ENCODE measurements around the gene SCAMP4. TPM values are rescaled to one million over a fixed set of nuclear protein-coding genes. Genes with fewer than 3 reads are reported as not detected.

Gene SCAMP4
- total RNA-seq, 4 donors from 2014 or later = 18.8 to 38.4 (median 26.7) TPM

DNA sequence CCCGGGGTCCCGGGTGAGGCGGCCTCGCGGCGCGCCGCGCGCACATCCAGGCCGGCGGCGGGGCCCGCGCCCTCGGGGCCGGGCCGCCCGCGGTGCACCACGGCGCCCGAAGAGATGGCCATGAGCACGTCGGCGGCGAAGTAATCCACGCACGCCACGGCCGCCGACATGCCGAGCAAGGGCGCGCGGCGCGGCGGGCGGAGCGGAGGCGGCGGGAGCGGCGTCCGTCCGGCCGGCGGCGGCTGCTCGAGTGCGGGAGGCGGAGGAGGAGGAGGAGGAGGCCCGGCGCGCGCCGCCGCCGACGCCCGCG, 41.9 kb upstream of the SCAMP4 start, which contains the start of gene KLF16:
Gene KLF16 (minus strand): TSS at position 252 of the 310 bp plus-strand sequence. CDS start 82 bp downstream, at position 170.
- peaks cover 0 to 8% (median 6%) of the 10 kb centered on the region in 3 donors for H3K27me3 ChIP-seq
- ATAC-seq (peak in 1 of 2 donors; percentile 0), DNase-seq (no peak)
- no peaks in the 10 kb centered on the region for H3K9me3 ChIP-seq
- H3K36me3 ChIP-seq = no peaks in the 10 kb centered on the region
- peak within 1 kb of the TSS; percentile 67 to 95 (median 82) for H3K4me3 ChIP-seq
- in situ Hi-C loops (cut with MboI; ENCODE audit: low sequenced_read_pairs in 4 of 4) (no loop called here), intact Hi-C loops (cut with DNase I; ENCODE audit: low total_unique reads) (loop anchor here (1.0 to 10.0 kb wide), 2 partner anchors 15 to 478 kb away; partner anchors contain the start of genes NDUFS7 and REXO1)
- peak within 1 kb of the TSS; percentile 76 to 92 (median 84) for H3K27ac ChIP-seq
- TF ChIP-seq POLR2A (IDR thresholded peaks at IDR 0.05) (peak; percentile 76), CTCF (IDR thresholded peaks at IDR 0.05 in 4 of 5, conservative IDR thresholded peaks at IDR 0.05 in 1 of 5) (no peak)
- peaks cover 5 to 18% of the 10 kb centered on the region in 2 donors for H3K4me1 ChIP-seq

DNA sequence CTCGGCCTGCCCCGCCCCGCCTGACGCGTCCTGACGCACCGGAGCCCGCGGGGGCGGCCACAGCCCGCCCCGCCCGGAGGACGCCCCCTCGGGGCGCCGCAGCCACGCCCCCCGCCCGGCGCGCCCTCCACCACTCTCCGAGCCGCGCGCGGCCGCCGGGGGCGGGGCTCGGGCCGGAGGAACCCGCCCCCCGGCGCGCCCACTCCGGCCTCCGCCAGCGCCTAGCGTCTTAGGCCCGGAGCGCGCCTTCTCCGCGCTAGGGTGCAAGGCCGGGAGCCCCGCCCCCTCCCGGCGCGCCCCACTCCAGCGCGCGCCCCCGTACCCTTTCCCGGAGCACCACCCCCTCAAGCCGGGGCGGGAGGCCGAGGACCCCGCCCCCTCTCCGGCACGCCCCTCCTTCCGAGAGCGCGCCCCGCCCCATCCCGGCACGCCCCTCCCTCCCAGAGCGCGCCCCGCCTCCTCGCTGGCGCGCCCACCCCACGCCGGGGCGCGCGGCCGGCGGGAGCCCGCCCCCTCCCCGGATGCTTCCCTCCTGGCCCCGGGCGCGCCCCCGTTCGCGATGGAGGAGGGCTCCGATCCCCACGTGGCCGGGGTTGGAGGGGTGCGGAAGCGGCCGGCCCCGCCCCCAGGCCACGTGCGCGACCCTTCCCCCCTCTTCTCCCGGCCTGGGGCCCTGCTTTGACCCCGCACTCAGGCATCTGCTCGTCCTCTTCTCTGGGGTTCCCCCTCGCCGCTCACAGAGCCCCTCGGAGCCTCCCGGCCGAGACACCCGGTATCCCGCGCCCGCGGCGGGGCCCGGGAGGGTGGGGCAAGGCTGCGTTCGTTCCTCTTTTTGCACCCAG, 41.3 kb upstream of the SCAMP4 start:
- in situ Hi-C loops (cut with MboI; ENCODE audit: low sequenced_read_pairs in 4 of 4) = no loop called here
- Histone ChIP-seq H3K9me3 (no peaks in the 10 kb centered on the region), H3K36me3 (no peaks in the 10 kb centered on the region), H3K4me1 (peaks cover 6 to 18% of the 10 kb centered on the region in 2 donors), H3K27me3 (peaks cover 0 to 8% (median 6%) of the 10 kb centered on the region in 3 donors), H3K27ac (peak overlapping the region; percentile 76 to 92 (median 84)), H3K4me3 (peak overlapping the region; percentile 67 to 95 (median 82))
- TF ChIP-seq CTCF (IDR thresholded peaks at IDR 0.05 in 4 of 5, conservative IDR thresholded peaks at IDR 0.05 in 1 of 5) = no peak
- TF ChIP-seq POLR2A (IDR thresholded peaks at IDR 0.05) = peak; percentile 33 to 34
- ATAC-seq (peak; percentile 83), DNase-seq (peak; percentile 76 to 82)
- intact Hi-C loops (cut with DNase I; ENCODE audit: low total_unique reads) = loop anchor here (1.0 to 10.0 kb wide), 3 partner anchors 16 to 479 kb away; partner anchors contain the start of genes ADAT3, NDUFS7, REXO1 and SCAMP4

DNA sequence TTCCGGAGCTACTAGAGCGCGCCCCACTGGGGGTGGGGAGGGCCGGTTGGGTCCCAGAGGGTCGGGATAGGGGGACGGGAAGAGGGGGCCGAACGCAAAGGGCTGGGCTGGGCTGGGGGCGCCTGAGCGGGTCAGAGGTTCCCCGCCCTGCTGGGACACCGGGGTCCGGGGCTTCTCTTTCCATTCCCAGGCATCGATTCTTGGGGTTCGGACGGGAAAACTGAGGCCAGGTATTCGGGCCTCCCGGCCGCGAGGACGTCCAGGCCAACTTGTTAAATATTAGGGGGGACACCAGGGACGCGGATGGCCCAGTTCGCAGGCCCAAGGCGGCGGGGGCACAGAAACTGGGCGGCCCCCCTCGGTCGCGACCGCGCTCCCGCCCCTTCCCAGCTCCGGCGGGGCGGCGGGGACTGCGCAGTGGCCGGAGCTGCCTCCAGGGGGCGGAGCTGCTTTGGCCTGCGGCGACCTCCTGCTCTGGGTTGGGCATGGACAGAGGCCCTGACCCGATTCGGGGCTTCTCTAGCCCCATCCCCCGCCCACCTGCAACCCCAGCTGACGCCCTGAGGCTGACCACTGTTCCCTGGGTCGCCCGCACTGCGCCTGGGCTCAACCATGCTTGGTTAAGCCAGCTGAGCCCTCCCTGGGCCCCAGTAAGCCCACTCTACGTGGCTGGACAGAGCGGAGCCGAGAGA, 40.6 kb upstream of the SCAMP4 start:
- ATAC-seq = peak; percentile 32 to 46
- in situ Hi-C loops (cut with MboI; ENCODE audit: low sequenced_read_pairs in 4 of 4) = no loop called here
- intact Hi-C loops (cut with DNase I; ENCODE audit: low total_unique reads) = loop anchor here (1.0 to 10.0 kb wide), 2 partner anchors 41 to 480 kb away; partner anchors contain the start of genes ADAT3, NDUFS7 and SCAMP4
- H3K36me3 ChIP-seq = no peaks in the 10 kb centered on the region
- peak; percentile 46 to 53 for DNase-seq
- TF ChIP-seq CTCF (IDR thresholded peaks at IDR 0.05 in 4 of 5, conservative IDR thresholded peaks at IDR 0.05 in 1 of 5) (peak; percentile 39 to 89 (median 78)), POLR2A (IDR thresholded peaks at IDR 0.05) (peak in 1 of 2 donors; percentile 14)
- H3K27ac ChIP-seq = peak overlapping the region; percentile 76 to 92 (median 84)
- peak overlapping the region; percentile 67 to 95 (median 82) for H3K4me3 ChIP-seq
- H3K9me3 ChIP-seq = no peaks in the 10 kb centered on the region
- peaks cover 0 to 8% (median 6%) of the 10 kb centered on the region in 3 donors for H3K27me3 ChIP-seq
- H3K4me1 ChIP-seq = peaks cover 11 to 18% of the 10 kb centered on the region in 2 donors

DNA sequence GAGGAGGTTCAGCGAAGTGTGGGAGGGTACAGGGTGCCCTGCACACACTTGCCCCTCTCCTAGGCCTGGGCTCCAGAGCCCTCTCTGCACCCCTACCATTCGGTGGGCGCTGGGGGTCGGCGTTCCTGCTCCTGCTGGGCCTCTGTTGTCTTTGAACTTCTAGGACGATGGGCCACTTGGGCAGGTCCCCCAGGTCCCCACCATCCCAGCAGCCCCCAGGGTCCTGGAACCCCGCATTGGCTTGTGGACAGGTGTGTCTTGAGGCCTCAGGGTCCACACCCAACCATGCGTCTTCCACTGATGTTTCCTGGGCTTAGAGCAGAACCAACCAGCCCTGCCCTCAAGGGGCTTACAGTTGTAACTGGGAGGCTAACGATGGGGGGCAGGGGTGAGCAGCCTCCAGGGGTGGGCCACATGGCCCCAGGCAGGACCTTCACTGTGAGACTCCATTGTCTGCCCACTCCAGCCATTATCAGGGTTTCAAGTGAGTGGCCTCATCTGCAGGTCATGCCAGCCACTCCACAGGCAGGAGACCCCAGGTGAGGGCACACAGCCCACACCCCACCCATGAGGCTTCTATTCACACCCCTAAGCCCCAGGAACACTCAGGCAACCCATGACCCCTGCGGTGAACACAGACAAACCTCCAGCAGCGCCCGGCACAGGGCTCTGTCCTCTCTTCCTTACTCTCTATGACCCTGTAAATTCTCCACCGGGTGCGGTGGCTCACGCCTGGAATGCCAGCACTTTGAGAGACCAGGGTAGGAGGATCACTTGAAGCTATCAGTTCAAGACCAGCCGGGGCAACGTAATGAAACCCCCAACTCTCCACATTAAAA, 39.8 kb upstream of the SCAMP4 start:
- peaks cover 0 to 8% (median 6%) of the 10 kb centered on the region in 3 donors for H3K27me3 ChIP-seq
- H3K27ac ChIP-seq = peak overlapping the region; percentile 76 to 92 (median 84)
- no peaks in the 10 kb centered on the region for H3K9me3 ChIP-seq
- in situ Hi-C loops (cut with MboI; ENCODE audit: low sequenced_read_pairs in 4 of 4) = no loop called here
- peak overlapping the region; percentile 67 to 95 (median 82) for H3K4me3 ChIP-seq
- TF ChIP-seq CTCF (IDR thresholded peaks at IDR 0.05 in 4 of 5, conservative IDR thresholded peaks at IDR 0.05 in 1 of 5) (no peak), POLR2A (IDR thresholded peaks at IDR 0.05) (no peak)
- ATAC-seq (no peak), DNase-seq (no peak)
- peaks cover 11 to 15% of the 10 kb centered on the region in 2 donors for H3K4me1 ChIP-seq
- intact Hi-C loops (cut with DNase I; ENCODE audit: low total_unique reads) = loop anchor here (10.0 kb wide), 1 partner anchor 481 kb away; the partner anchor contains the start of gene NDUFS7
- no peaks in the 10 kb centered on the region for H3K36me3 ChIP-seq

Measured in gastrocnemius medialis (tissue), 4 donors.